Mesothelial cell of epicardium (in vitro differentiated cells): ENCODE results near the gene ARHGAP42. TPM values are rescaled to one million over a fixed set of nuclear protein-coding genes. Genes with fewer than 3 reads are reported as not detected.

Source experiments
- DNase-seq, 2 experiments: peaks; one replicate each; pipeline ENCODE4 v3.0.0; 2021; ENCODE audit warnings: low spot score in 2 of 2; ENCODE audit not compliant: unreplicated experiment in 2 of 2
- H3K27ac Mint-ChIP-seq: 2 replicates; pipeline ENCODE4 v1.8.0; 2021; ENCODE audit warnings: mixed read lengths
- H3K27me3 Mint-ChIP-seq: 2 replicates; pipeline ENCODE4 v1.8.0; 2021; ENCODE audit warnings: low read depth, mixed read lengths
- H3K36me3 Mint-ChIP-seq: 2 replicates; pipeline ENCODE4 v1.8.0; 2021; ENCODE audit warnings: mixed read lengths
- H3K4me1 Mint-ChIP-seq: 2 replicates; pipeline ENCODE4 v1.8.0; 2021; ENCODE audit warnings: mixed read lengths
- H3K4me3 Mint-ChIP-seq: 2 replicates; pipeline ENCODE4 v1.8.0; 2021; ENCODE audit warnings: mild to moderate bottlenecking, moderate library complexity, mixed read lengths
- H3K9me3 Mint-ChIP-seq: 2 replicates; pipeline ENCODE4 v1.8.0; 2021; ENCODE audit warnings: mixed read lengths
- total RNA-seq: library from RNA; stranded (reverse); gene quantifications from 3 replicates; pipeline ENCODE4 v1.2.1, GENCODE V29; 2021
- TF ChIP-seq, protein P1 (sequence below): fragments of 200-600 bp; sonication (generic); IDR thresholded peaks from one replicate; pipeline ENCODE4 v1.5.0; 2021; ENCODE audit warnings: antibody characterized with exemption; ENCODE audit not compliant: unreplicated experiment

Gene ARHGAP42
- total RNA-seq, 1 donor from 2014 or later: 19.4 TPM

DNA sequence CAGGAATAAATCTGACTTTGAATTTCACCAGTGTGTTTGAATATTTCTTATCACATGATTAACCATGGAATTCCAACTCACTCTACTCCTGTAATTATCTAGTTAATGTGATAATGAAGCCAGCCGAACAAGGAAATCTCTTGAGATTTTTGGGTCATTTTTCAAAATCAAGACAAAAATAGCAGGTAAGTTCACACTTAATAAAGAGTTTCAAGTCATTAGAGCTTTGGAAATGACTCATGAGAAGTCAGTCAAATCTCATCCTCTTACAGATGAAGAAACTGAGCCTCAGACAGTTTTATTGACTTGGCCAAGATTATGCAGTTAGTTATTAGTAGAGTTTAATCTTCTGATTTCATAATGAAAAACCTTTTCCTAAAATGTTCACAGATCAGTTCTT is 148.8 kb downstream of the ARHGAP42 start:
- Mint-ChIP-seq H3K4me1 (peaks cover 11% of the 10 kb centered on the region), H3K27ac (no peak overlapping the region), H3K36me3 (no peaks in the 10 kb centered on the region), H3K27me3 (no peaks in the 10 kb centered on the region), H3K4me3 (no peak overlapping the region), H3K9me3 (peaks cover 10% of the 10 kb centered on the region)
- TF ChIP-seq, protein P1, sequence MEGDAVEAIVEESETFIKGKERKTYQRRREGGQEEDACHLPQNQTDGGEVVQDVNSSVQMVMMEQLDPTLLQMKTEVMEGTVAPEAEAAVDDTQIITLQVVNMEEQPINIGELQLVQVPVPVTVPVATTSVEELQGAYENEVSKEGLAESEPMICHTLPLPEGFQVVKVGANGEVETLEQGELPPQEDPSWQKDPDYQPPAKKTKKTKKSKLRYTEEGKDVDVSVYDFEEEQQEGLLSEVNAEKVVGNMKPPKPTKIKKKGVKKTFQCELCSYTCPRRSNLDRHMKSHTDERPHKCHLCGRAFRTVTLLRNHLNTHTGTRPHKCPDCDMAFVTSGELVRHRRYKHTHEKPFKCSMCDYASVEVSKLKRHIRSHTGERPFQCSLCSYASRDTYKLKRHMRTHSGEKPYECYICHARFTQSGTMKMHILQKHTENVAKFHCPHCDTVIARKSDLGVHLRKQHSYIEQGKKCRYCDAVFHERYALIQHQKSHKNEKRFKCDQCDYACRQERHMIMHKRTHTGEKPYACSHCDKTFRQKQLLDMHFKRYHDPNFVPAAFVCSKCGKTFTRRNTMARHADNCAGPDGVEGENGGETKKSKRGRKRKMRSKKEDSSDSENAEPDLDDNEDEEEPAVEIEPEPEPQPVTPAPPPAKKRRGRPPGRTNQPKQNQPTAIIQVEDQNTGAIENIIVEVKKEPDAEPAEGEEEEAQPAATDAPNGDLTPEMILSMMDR: no peak
- no peak for DNase-seq

DNA sequence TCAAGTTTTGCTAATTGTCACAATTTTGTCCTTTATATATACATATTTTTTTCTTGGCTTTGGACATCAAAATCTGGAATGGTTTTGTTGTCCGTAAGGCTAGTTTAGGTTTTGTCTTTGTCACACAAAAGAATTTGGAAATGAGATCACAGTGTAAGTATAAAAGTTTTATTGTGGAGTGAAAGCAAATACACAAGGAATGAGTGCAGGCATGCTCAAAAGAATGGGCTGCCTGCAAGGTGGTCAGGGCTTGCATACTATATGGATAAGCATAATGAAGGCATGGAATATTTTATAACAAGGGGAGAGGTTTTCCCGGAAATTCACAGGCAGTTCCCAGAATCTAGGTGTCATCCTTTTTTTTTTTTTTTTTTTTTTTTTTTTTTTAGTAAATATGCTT is 150.2 kb downstream of the ARHGAP42 start:
- Mint-ChIP-seq H3K36me3 (no peaks in the 10 kb centered on the region), H3K4me1 (peaks cover 13% of the 10 kb centered on the region), H3K27ac (no peak overlapping the region), H3K9me3 (peaks cover 10% of the 10 kb centered on the region), H3K4me3 (no peak overlapping the region), H3K27me3 (no peaks in the 10 kb centered on the region)
- DNase-seq: no peak
- TF ChIP-seq, protein P1: no peak

DNA sequence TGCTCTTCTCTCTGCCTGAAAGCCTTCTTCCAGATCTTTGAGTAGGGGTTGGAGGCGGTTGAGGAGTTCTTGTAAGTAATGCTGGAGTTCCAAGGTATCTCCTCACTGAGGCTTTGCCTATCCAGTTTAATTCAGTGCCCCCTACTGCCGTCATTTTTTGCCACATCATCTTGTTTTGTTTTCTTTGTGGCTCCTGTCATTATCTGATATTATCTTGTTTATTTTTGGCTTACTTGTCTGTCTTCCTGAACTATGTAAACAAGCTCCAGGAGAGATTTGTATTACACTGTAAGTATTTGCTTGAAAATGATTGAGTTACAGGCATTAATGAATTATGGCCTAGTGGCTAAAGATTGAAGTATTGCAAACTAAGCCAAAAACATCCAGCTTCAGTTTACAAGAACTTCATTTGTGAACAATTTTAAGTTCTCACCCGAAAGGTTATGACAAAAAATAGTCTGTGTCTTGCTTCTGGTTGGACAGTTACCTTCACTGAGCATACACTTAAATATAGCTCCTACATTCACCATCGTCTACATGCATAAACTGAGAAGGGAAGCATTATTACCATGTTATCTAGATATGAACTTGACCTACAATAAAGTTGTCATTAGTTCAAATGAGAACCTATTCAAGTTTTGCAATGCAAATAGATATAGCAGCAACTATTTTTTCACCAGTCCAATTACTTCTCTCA is 154.8 kb downstream of the ARHGAP42 start:
- Mint-ChIP-seq H3K4me1 (peaks cover 7% of the 10 kb centered on the region), H3K27ac (no peak overlapping the region), H3K36me3 (no peaks in the 10 kb centered on the region), H3K4me3 (no peak overlapping the region), H3K27me3 (no peaks in the 10 kb centered on the region), H3K9me3 (peaks cover 26% of the 10 kb centered on the region)
- TF ChIP-seq, protein P1: no peak
- no peak for DNase-seq

- Mint-ChIP-seq H3K4me3 (no peak overlapping the region), H3K27me3 (no peaks in the 10 kb centered on the region), H3K36me3 (no peaks in the 10 kb centered on the region), H3K4me1 (peaks cover 30% of the 10 kb centered on the region), H3K9me3 (peaks cover 16% of the 10 kb centered on the region), H3K27ac (peak overlapping the region; percentile 85)
- no peak for DNase-seq
- TF ChIP-seq, protein P1: no peak
Measured at GRCh38 chr11:100847696-100848216, 160.7 kb downstream of the ARHGAP42 start.

- H3K27ac Mint-ChIP-seq: peak overlapping the region; percentile 85
- TF ChIP-seq, protein P1: no peak
- peak overlapping the region; percentile 15 for H3K4me3 Mint-ChIP-seq
- peaks cover 12% of the 10 kb centered on the region for H3K9me3 Mint-ChIP-seq
- H3K27me3 Mint-ChIP-seq: no peaks in the 10 kb centered on the region
- DNase-seq: no peak
- peaks cover 38% of the 10 kb centered on the region for H3K4me1 Mint-ChIP-seq
- H3K36me3 Mint-ChIP-seq: no peaks in the 10 kb centered on the region
Measured at GRCh38 chr11:100849009-100849900, 162.2 kb downstream of the ARHGAP42 start.
